Body of pancreas (tissue), 4 donors: ENCODE data around the gene CFL1.

Experiments used
- POLR2A ChIP-seq, 3 donors: fragments of 450-650 bp; IDR thresholded peaks; one replicate each; pipeline ENCODE4 v1.6.1; 2016; ENCODE audit warnings: antibody characterized with exemption in 3 of 3, mild to moderate bottlenecking in 2 of 3
- TF ChIP-seq, protein P1 (sequence below), 7 experiments: fragments of 450-650 bp in 4 of 7; fragments of 200-600 bp in 3 of 7; sonication (generic) in 3 of 7; IDR thresholded peaks; one replicate each; pipeline ENCODE4 v1.5.1; 2016 to 2019; ENCODE audit warnings: antibody characterized with exemption in 7 of 7

DNA sequence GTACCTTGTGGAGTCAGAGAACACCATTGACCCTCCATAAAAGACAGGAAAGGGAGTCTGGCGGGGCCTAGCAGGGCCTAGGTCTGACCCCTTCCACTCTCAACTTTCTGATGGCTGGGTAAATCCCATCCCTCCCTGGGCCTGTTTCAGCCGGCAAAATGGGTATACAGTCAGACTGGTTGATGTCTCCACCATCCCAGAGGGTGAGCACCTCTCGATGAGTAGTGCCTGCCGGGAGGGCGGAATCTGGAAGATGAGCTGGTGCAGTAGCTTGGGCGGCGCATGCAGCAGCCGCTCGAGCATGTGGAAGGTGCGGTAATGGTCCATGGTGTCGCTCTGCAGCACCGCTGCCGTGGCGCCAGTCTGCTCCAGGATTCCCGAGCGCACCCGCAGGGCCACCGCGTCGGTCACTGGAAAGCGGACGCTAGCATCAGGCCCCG lies 29.8 kb upstream of the CFL1 start:
- no peak for TF ChIP-seq POLR2A (IDR thresholded peaks at IDR 0.05)
- TF ChIP-seq, protein P1, sequence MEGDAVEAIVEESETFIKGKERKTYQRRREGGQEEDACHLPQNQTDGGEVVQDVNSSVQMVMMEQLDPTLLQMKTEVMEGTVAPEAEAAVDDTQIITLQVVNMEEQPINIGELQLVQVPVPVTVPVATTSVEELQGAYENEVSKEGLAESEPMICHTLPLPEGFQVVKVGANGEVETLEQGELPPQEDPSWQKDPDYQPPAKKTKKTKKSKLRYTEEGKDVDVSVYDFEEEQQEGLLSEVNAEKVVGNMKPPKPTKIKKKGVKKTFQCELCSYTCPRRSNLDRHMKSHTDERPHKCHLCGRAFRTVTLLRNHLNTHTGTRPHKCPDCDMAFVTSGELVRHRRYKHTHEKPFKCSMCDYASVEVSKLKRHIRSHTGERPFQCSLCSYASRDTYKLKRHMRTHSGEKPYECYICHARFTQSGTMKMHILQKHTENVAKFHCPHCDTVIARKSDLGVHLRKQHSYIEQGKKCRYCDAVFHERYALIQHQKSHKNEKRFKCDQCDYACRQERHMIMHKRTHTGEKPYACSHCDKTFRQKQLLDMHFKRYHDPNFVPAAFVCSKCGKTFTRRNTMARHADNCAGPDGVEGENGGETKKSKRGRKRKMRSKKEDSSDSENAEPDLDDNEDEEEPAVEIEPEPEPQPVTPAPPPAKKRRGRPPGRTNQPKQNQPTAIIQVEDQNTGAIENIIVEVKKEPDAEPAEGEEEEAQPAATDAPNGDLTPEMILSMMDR (IDR thresholded peaks at IDR 0.05) = no peak
